GM12892 (cell line): Measurements from ENCODE around the gene SLC2A4RG.

Source experiments
- POLR2A ChIP-seq: IDR thresholded peaks from 2 replicates; pipeline ENCODE4 v1.6.1; 2011; ENCODE audit warnings: low read depth, low read length, control low read depth
- POLR2AphosphoS5 ChIP-seq: IDR thresholded peaks from 2 replicates; pipeline ENCODE4 v1.6.1; 2011; ENCODE audit warnings: low read depth, low read length, control low read depth
- TAF1 ChIP-seq: IDR thresholded peaks from 2 replicates; pipeline ENCODE4 v1.6.1; 2011; ENCODE audit warnings: low read depth, mild to moderate bottlenecking, control low read depth, low read length, borderline replicate concordance

DNA sequence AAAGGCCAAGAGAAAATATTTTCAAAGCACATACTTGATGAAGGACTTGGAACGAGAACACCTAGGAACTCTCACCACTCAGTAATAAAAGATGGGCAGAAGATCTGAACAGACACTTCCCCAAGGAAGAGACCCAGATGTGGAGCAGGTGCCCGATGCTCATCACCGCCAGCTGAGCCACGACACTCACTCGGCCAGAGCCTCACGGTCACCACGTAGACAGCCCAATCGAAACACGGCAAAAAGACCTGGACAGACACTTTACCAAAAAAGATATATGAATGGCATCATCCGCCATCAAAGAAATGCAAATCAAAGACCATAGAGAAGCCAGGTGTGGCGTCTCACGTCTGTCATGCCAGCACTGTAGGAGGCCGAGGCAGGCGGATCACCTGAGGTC lies 41.6 kb downstream of the SLC2A4RG start:
- TF ChIP-seq POLR2A (no peak), POLR2AphosphoS5 (no peak), TAF1 (no peak)
